Cardiac muscle cell (in vitro differentiated cells and primary cell): ENCODE measurements around the gene IL4. TPM values are rescaled to one million over a fixed set of nuclear protein-coding genes. Genes with fewer than 3 reads are reported as not detected.
"Not testable (repeated sequence)": the region's sequence is repeated elsewhere in the genome, so short reads cannot be mapped to it uniquely, and the experiment has no call there.

Source experiments
- DNase-seq, 2 donors: peaks; one replicate each; pipeline versions ENCODE4 v3.0.0 to v3.0.0-alpha.2; 2010 to 2017; ENCODE audit warnings: low read depth in 1 of 2, low spot score in 1 of 2
- H3K27ac ChIP-seq: fragments of 200-600 bp; sonication (generic); 2 replicates; pipeline ENCODE4 v1.5.1; 2016
- H3K27me3 ChIP-seq: fragments of 200-600 bp; sonication (generic); 2 replicates; pipeline ENCODE4 v1.6.0; 2016; ENCODE audit warnings: control low read depth
- H3K36me3 ChIP-seq: fragments of 200-600 bp; sonication (generic); 2 replicates; pipeline ENCODE4 v1.5.1; 2016; ENCODE audit warnings: control low read depth
- H3K4me1 ChIP-seq: fragments of 200-600 bp; sonication (generic); 2 replicates; pipeline ENCODE4 v1.8.1; 2017; ENCODE audit warnings: low read depth, mild to moderate bottlenecking, mixed run types
- H3K4me3 ChIP-seq: fragments of 200-600 bp; sonication (generic); 2 replicates; pipeline ENCODE4 v1.5.1; 2016; ENCODE audit warnings: mild to moderate bottlenecking
- H3K9me3 ChIP-seq: fragments of 200-600 bp; sonication (generic); 2 replicates; pipeline ENCODE4 v1.5.1; 2017; ENCODE audit warnings: low read depth, mild to moderate bottlenecking, control low read depth
- polyA plus RNA-seq: library from polyadenylated mRNA; unstranded; fragments of >200 nt; fragmentation: Nextera tagmentation; extraction: Ambion mirVana; gene quantifications from 2 replicates; pipeline ENCODE4 v1.2.1, GENCODE V29; 2016
- total RNA-seq: library from RNA; depleted of rRNA; stranded (reverse); fragments of >200 nt; gene quantifications from 2 replicates; pipeline ENCODE4 v1.2.3, GENCODE V29; 2016
- TF ChIP-seq, protein P1 (sequence below): IDR thresholded peaks from 2 replicates; pipeline ENCODE4 v1.5.1; 2012; ENCODE audit warnings: low read depth, mild to moderate bottlenecking, low read length

IL4 gene
- total RNA-seq (not detected in 2 replicates), polyA plus RNA-seq (not detected in 2 replicates)

DNA sequence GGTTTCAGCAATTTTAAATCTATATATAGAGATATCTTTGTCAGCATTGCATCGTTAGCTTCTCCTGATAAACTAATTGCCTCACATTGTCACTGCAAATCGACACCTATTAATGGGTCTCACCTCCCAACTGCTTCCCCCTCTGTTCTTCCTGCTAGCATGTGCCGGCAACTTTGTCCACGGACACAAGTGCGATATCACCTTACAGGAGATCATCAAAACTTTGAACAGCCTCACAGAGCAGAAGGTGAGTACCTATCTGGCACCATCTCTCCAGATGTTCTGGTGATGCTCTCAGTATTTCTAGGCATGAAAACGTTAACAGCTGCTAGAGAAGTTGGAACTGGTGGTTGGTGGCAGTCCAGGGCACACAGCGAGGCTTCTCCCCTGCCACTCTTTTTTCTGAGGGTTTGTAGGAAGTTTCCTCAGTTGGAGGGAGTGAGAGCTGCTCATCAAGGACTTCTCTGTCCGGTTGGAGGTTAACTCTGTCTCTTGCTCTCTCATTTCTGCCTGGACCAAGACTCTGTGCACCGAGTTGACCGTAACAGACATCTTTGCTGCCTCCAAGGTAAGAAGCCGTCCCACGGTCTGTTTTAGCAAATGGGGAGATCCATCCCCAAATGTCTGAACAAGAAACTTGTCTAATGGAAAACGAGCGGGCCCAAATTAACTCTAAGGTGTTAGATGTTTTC is at the start of gene IL4:
Gene IL4 (plus strand): TSS at position 51 of the 692 bp plus-strand sequence. CDS start 62 bp downstream, at position 113.
- H3K4me1 ChIP-seq, result no peaks in the 10 kb centered on the region
- no peaks in the 10 kb centered on the region for H3K9me3 ChIP-seq
- no peak within 1 kb of the TSS for H3K4me3 ChIP-seq
- TF ChIP-seq, protein P1, sequence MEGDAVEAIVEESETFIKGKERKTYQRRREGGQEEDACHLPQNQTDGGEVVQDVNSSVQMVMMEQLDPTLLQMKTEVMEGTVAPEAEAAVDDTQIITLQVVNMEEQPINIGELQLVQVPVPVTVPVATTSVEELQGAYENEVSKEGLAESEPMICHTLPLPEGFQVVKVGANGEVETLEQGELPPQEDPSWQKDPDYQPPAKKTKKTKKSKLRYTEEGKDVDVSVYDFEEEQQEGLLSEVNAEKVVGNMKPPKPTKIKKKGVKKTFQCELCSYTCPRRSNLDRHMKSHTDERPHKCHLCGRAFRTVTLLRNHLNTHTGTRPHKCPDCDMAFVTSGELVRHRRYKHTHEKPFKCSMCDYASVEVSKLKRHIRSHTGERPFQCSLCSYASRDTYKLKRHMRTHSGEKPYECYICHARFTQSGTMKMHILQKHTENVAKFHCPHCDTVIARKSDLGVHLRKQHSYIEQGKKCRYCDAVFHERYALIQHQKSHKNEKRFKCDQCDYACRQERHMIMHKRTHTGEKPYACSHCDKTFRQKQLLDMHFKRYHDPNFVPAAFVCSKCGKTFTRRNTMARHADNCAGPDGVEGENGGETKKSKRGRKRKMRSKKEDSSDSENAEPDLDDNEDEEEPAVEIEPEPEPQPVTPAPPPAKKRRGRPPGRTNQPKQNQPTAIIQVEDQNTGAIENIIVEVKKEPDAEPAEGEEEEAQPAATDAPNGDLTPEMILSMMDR, result no peak
- H3K27me3 ChIP-seq, result no peaks in the 10 kb centered on the region
- no peak for DNase-seq
- no peaks in the 10 kb centered on the region for H3K36me3 ChIP-seq
- no peak within 1 kb of the TSS for H3K27ac ChIP-seq

DNA sequence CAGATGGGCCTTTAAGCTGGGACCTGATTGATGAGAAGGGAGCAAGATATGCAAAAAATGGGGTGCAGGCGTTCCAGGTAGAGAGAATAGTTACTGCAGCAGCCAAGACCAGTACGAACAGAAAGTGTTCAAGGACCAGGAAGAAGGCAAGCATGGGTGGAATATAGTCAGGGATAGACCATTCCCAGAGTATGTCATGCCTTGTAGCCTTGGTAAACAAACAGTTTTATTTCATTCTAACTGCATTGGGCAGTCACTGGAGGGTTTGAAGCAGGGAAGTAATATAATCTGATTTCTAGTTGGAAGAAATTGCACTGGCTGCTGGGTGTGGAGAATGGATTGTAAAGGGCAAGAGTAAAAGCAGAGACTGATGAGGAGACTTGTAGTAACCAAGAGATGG is 46.3 kb upstream of the IL4 start:
- Histone ChIP-seq H3K4me3 (no peak overlapping the region), H3K27me3 (no peaks in the 10 kb centered on the region), H3K36me3 (peaks cover 3% of the 10 kb centered on the region), H3K4me1 (no peaks in the 10 kb centered on the region), H3K9me3 (no peaks in the 10 kb centered on the region), H3K27ac (no peak overlapping the region)
- no peak for DNase-seq
- TF ChIP-seq, protein P1, result no peak

DNA sequence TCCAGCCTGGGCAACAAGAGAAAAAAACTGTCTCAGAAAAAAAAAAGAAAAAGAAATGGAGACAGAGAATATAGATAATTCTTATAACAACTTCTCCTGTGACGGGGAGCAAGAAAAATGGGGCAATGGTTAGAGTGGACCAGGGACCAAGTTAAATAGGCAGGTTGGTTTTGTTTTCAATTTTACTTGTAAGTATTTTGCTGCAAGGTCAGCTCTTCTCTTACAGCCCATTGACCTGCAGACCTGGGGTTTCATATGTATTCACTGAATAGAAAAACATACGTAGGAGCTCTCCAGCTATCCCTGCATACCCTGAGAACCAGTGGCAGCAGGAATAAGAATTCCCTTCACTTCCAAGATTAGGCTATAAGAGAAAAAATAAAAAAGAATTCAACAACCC is 45.0 kb upstream of the IL4 start:
- no peaks in the 10 kb centered on the region for H3K27me3 ChIP-seq
- TF ChIP-seq, protein P1, result no peak
- H3K27ac ChIP-seq, result no peak overlapping the region
- no peaks in the 10 kb centered on the region for H3K4me1 ChIP-seq
- peaks cover 3% of the 10 kb centered on the region for H3K36me3 ChIP-seq
- no peaks in the 10 kb centered on the region for H3K9me3 ChIP-seq
- no peak for DNase-seq
- H3K4me3 ChIP-seq, result no peak overlapping the region

DNA sequence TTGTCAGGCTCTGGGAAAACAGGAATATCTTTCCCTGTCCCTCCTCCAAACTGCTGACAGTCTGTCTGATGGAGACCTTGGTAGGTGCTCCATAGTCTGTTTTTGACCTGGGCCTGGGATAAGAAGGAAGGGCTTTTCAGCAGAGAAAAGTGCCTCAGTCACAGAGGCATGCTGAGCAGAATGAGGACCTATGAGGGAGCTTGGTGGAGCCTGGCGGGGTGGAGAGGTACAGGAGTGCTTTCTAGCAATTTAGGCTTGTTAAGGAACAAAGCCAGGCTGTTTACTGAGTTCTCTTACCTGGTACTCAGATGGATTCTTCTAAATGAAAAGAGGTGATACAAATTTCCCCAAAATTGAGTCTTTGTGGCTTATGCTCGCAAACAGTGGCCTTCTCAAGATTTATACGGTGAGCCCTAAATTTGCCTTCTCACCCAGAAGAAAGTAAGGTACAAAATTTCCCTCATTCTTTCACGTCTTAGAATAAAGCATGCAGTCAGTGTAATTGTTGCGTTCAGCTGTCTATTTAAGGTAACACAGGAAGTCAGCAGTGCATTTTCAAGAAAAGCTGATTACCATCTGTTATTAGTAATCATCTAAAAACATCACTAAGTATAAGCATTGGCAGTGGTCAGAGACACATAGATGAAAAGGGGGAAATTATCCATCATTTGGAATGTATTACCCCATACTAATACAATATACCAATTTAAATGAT is 44.4 kb upstream of the IL4 start:
- H3K27ac ChIP-seq, result no peak overlapping the region
- peaks cover 3% of the 10 kb centered on the region for H3K36me3 ChIP-seq
- H3K9me3 ChIP-seq, result no peaks in the 10 kb centered on the region
- H3K4me3 ChIP-seq, result no peak overlapping the region
- H3K4me1 ChIP-seq, result no peaks in the 10 kb centered on the region
- H3K27me3 ChIP-seq, result no peaks in the 10 kb centered on the region
- no peak for DNase-seq
- TF ChIP-seq, protein P1, result no peak

DNA sequence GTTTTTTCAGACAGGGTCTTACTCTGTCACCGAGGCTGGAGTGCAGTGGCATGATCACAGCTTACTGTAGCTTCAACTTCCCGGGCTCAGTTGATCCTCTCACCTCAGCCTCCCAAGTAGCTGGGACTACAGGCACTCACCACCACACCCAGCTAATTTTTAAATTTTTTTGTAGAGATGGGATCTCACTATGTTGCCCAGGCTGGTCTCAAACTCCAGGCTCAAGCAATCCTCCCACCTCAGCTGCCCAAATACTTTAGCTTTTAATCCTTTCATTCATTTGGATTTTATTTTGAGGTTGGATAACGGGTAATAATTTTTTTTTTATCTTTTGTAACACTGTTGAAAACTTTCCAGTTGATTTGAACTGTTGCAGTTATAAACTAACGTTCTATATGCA is 40.2 kb upstream of the IL4 start:
- H3K36me3 ChIP-seq, H3K27ac ChIP-seq, H3K27me3 ChIP-seq, DNase-seq, H3K4me3 ChIP-seq, H3K9me3 ChIP-seq, H3K4me1 ChIP-seq: not testable (repeated sequence)

DNA sequence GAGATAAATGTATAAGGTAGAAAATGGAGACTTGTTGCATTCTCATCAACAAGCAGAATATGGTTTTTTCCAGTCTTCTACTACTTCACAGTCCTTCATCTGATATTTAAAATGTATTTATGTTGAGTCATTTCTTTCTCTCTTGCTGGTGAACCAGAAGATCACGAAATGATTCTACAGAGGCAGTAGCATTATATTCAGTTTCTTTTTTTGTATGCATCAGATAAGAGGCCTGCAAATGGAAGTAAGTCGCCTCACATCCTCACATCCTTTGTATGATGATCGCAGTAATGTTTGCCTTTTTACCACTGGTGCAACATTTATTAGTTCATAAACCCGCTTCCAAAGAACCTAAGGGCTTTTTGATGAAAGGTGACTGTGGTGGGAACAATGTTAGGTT is 37.9 kb upstream of the IL4 start:
- no peak overlapping the region for H3K27ac ChIP-seq
- no peaks in the 10 kb centered on the region for H3K4me1 ChIP-seq
- TF ChIP-seq, protein P1, result no peak
- H3K27me3 ChIP-seq, result no peaks in the 10 kb centered on the region
- DNase-seq, result no peak
- H3K4me3 ChIP-seq, result no peak overlapping the region
- peaks cover 6% of the 10 kb centered on the region for H3K36me3 ChIP-seq
- no peaks in the 10 kb centered on the region for H3K9me3 ChIP-seq
